Stimulated activated CD8-positive, alpha-beta memory T cell treated with anti-CD3 and anti-CD28 coated beads, Interleukin-15, amount 100 ng/mL, for 48 hours (primary cell): Measurements from ENCODE around the gene SF3B3.

Source experiments
- DNase-seq, 2 donors: peaks; one replicate each; pipeline ENCODE4 v3.0.0-alpha.2; 2020; ENCODE audit warnings: low read depth in 2 of 2

SF3B3 gene

GRCh38 chr16:70523743-70524398 is at the start of gene SF3B3:
Gene SF3B3, plus strand, starts transcription at chr16:70523816. Its CDS starts 2,841 bp downstream, at chr16:70526657.
- DNase-seq = peak; percentile 32 to 43

- DNase-seq = no peak
These were observed 49.1 kb upstream of the SF3B3 start for GRCh38 chr16:70474320-70475053.

GRCh38 chr16:70475054-70475871 is 48.4 kb upstream of the SF3B3 start:
- DNase-seq = no peak

DNA sequence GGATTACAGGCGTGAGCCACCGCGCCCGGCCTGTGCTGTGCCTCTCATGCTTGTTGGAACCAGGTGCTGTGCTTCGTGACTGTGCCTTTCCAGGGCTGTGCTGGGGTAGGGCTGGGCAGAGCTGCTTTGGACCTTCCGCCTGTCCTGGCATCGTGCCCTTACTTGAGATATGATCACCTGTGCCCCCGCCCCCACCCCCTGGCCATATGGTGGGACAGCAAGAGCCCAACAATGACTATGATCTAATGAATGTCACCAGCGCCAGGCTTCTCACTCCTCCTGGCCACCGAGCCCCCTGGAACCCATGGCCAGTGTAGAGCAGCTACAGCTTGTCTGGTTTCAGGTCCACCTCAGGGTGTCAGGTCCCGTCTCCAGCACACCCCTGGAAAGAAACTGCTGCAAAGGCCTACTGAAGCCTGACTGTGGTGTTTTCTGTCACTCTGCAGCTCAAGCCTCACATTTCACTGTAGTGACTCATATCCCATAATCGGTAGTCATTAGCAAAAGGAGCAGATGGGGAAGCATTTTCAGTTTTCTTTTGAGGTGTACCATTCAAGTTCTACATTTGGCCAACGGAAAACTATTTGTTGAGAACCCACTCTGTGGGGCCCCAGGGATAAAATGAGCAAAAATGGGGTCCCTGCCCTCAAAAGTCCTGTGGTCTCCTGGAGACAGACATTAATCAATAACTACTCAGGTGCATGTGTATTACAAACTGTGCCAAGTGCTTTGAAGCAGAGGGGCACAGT is 47.2 kb upstream of the SF3B3 start:
- DNase-seq = peak; percentile 45 to 56

DNA sequence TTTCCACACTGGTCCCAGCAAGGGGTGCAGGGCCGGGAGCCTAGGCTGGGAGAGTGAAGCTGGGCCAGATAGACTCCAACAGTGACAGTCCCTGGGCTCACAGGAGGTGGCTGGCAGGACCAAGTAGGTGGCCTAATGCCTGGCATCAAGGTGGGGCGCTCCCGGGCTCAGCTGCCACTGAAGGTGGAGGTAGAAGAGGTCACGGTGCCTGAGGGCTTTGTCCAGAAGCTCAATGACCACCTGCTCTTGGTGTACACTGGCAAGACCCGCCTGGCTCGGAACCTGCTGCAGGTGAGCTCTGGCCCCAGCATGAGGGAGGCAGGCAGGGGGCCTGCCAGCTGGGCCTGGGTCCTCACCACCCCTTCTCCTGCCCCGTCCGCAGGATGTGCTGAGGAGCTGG is 45.4 kb upstream of the SF3B3 start:
- DNase-seq = no peak

- no peak for DNase-seq
These were observed 44.7 kb upstream of the SF3B3 start for GRCh38 chr16:70478912-70479341.

DNA sequence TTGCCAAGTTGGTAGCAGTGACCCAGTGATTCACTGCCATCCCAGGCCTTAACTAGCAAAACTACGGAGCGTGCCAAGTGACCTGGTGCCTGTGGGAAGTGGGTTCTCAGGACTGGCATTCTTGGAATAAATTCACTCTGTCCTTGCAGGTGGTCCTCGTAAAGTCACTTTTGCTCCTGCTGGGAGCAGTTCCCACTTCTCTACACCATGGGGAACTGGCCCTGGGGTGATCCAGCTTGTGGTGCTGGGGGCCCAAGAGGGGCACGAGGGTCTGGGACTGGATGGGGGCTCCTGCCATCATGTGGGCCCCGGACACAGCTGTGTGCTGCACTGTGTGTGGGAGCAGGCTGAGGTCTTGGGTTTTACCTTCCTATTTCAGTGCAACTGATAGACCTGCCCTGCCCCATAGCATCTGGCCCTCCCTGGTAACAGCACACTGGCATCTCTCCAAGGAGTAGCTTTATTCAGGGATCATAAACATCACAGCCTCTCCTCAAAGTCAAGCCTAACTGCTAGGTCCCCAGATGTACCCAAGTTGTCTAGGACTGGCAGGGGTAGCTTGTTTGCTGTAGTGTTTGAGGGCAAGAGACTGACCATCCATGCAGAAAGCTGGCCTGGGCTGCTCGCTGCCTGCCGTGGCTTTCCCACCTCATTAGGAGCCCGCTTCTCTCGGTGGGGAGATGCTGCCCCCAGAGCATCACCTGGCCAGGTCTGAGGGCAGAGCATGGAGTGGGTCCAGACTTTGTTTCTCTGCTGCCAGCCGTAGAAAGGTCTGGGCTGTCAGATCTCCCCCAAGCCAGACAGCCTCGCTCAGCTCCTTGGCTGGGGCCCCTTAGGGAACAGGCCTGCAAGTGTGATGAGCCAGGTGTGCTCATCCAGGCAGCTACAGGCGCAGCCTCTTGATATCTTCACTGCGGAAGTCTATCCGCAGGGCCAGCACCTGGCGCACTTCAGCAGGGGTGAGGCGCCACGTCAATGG is 43.2 kb upstream of the SF3B3 start:
- no peak for DNase-seq

DNA sequence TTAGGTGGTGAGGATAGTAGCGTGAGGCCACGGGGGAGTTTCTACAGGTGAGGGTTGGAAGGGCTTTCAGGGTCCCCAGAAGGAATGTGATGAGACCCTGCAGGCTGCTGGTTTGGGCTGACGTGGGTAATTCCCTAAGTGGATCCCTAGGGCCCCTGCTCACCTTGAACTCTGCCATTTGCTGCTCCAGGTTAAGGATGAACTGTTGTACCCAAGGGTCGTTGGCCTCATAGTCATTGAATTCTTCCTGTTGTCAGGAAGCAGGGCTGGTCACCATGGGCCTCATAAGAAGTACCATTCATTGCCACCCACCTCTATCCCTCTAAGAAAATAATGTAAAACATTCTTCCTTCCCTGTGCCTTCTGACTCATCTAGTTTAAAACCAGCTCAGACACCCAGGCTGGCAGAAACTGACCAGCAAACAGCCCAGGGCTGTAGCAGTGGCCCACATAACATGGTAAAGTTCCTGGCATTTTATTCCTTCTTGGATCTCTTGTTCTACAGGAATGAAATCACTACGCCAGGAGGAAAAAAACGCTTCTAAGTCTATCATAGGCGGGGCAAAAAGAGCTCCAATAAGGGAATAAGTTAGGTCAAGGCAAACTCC is 41.6 kb upstream of the SF3B3 start:
- no peak for DNase-seq

DNA sequence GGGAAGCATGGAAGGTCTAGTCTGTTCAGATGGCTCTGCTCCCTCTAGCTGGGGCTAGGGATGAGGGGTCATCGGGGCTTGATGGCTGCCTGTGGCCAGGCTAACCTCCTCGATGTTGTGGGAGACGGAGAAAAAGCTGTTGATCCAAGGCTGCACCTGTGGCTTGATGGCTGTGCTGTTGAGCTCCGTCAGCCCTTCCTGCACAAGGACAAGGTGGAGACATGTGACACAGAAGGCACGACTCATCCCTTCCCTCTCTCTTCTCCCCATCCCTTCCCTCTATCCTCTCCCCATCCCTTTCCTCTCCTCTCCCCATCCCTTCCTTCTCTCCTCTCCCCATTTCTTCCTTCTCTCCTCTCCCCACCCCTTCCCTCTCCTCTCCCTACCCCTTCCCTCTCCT is 41.0 kb upstream of the SF3B3 start:
- no peak for DNase-seq

DNA sequence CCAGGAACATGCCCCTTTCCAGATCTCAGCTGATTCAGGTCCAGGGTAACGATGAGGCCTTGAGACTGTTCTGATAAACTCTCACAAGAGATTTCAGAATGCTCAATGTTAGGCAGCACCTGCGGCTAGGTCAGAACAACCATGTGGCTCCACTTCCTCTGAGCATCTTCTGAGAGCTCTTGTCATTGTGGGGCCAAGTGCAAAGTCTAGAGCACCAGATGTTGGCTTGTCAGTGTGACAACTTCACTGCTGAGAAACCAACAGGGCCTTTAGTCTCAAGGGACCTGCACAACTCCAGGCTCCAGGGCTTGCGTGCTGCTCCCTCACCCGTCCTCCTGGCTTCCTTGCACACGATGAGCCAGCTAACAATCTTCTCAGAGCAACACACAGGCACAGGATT is 40.2 kb upstream of the SF3B3 start:
- no peak for DNase-seq

GRCh38 chr16:70484867-70485266 is 38.7 kb upstream of the SF3B3 start:
- DNase-seq = no peak

- DNase-seq = no peak
These were observed 33.4 kb upstream of the SF3B3 start for GRCh38 chr16:70490261-70490660.

DNA sequence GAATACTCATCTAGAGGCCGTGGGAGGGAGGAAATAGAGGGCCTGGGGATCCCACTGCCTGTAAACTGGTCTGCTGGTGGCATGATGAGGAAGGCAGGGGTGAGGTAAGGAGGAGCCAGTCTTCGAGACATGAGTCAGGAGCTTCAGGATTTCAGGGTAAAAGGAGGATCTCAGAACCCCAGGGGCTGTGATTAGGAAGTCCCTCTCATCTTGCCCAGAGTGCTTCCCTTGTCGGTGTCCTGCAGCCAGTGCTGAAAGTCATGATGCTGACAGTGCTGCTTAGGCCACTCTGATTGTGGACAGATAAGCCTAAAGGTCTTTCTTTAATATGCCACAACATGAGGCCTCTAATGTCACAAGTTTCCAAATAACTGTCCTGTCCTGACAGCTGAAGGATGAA is 29.8 kb upstream of the SF3B3 start:
- no peak for DNase-seq

DNA sequence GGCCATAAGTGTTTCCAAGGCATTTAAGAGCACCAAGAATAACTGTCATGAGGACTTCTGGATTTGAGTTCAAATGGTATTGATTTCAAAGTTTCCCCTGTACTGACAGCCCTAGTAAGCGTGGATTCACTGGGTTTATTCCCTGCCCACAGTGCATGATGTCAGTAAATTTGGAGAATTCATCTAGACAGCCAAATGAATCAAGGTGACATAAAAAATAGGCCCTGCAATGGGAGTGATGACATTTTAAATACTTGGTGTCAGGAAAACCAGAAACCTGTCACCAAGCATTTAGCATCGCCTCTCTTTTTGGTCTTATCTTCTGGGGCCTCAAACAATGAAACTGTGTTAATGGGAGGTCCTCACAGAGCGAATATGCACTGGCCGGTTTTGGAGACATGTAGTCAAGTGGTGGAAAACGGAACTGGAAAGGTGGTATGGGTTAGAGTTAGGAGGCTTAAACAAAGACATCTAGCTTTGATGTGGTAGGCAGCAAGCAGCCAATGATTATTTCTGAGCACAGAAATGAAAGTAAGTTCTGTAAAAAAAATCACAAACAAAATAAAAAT is 29.3 kb upstream of the SF3B3 start:
- no peak for DNase-seq

DNA sequence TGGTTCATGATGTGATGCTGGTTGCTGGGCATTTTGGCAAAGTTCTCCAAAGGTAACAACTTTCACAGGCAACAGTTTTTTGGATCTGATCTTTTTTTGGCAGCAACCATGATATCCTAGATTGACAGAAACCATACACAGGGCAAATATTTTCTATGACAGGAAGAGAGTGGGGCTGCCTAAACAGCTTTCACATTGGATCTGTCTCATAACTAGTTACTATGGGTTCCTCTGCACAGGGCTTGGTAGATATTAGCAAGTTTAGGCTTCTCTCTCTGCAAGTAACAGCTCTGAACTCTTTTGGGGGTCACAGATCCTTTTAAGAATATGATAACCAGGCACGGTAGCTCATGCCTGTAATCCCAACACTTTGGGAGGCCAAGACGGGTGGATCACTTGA is 28.8 kb upstream of the SF3B3 start:
- DNase-seq = no peak

GRCh38 chr16:70495425-70496182 is 28.0 kb upstream of the SF3B3 start:
- DNase-seq = no peak

DNA sequence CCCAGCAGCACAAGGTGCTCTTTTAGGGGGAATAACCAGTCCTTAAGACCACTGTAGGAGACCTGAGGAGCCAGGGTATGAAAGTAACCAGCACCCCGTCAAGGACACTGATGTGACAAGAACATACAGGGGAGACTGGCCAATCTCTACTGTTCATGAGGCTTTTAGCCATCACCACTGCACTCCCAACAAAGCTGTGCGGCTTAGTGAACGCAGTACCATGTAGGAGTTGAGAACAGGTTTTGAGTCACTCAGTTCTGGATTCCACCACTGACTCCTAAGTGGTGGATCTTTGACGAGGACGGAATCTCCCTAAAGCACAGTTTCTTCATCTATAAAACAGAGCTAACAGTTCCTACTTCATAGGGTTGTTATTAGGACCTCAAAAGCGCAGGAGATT is 27.1 kb upstream of the SF3B3 start:
- DNase-seq = peak in 1 of 2 donors; percentile 32

GRCh38 chr16:70508752-70509151 is 14.9 kb upstream of the SF3B3 start:
- DNase-seq = no peak

- no peak for DNase-seq
These were observed 13.4 kb upstream of the SF3B3 start for GRCh38 chr16:70510216-70510615.
